Lower leg skin (tissue), 3 donors: ENCODE measurements around the gene UBE2G1.

Experiments used
- POLR2A ChIP-seq, 2 donors: fragments of 450-650 bp; IDR thresholded peaks; one replicate each; pipeline ENCODE4 v1.6.1; 2016 to 2017; ENCODE audit warnings: antibody characterized with exemption in 2 of 2, mild to moderate bottlenecking in 1 of 2, moderate library complexity in 1 of 2
- TF ChIP-seq, protein P1 (sequence below), 3 donors: fragments of 450-650 bp; IDR thresholded peaks; one replicate each; pipeline ENCODE4 v1.5.1; 2016; ENCODE audit warnings: antibody characterized with exemption in 3 of 3, mild to moderate bottlenecking in 3 of 3, moderate library complexity in 2 of 3

DNA sequence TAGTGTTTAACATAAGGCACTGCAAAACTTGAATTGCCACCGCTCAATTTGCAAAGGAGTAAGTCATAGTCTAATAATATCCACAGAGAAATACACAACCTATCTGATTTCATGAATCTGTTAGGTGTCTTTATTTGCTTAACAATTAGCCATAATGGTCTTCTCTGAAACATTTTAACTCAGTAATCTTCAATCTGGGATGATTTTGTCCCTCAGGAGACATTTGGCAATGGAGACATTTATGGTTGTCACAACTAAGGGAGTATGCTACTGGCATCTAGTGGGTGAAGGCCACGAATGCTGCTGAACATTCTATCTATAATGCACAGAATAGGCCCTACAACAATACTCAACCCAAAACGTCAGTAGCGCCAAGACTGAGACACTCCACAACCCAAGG, 4.3 kb downstream of the UBE2G1 start:
- TF ChIP-seq, protein P1, sequence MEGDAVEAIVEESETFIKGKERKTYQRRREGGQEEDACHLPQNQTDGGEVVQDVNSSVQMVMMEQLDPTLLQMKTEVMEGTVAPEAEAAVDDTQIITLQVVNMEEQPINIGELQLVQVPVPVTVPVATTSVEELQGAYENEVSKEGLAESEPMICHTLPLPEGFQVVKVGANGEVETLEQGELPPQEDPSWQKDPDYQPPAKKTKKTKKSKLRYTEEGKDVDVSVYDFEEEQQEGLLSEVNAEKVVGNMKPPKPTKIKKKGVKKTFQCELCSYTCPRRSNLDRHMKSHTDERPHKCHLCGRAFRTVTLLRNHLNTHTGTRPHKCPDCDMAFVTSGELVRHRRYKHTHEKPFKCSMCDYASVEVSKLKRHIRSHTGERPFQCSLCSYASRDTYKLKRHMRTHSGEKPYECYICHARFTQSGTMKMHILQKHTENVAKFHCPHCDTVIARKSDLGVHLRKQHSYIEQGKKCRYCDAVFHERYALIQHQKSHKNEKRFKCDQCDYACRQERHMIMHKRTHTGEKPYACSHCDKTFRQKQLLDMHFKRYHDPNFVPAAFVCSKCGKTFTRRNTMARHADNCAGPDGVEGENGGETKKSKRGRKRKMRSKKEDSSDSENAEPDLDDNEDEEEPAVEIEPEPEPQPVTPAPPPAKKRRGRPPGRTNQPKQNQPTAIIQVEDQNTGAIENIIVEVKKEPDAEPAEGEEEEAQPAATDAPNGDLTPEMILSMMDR (IDR thresholded peaks at IDR 0.05): no peak
- TF ChIP-seq POLR2A (IDR thresholded peaks at IDR 0.05): no peak
